Measurements from ENCODE around the gene ZNF277. TPM values are rescaled to one million over a fixed set of nuclear protein-coding genes. Genes with fewer than 3 reads are reported as not detected.

The ZNF277 gene
- total RNA-seq, 2 experiments from 2014 or later: 21.2 to 21.6 TPM

GRCh38 chr7:112356596-112356995 is 150.1 kb downstream of the ZNF277 start:
- POLR2A ChIA-PET: no interaction called here
- Mint-ChIP-seq H3K27me3 (peaks cover 8% of the 10 kb centered on the region), H3K27ac (no peak overlapping the region)

GRCh38 chr7:112357136-112357535 is 150.6 kb downstream of the ZNF277 start:
- no peaks in the 10 kb centered on the region for H3K9me3 Mint-ChIP-seq
- DNase-seq: no peak
- H3K27me3 Mint-ChIP-seq: peaks cover 8% of the 10 kb centered on the region
- no peak overlapping the region for H3K4me3 Mint-ChIP-seq
- no peaks in the 10 kb centered on the region for H3K36me3 Mint-ChIP-seq
- no peak for ATAC-seq (ENCODE audit: low read depth)
- POLR2A ChIA-PET: no interaction called here
- no peak overlapping the region for H3K27ac Mint-ChIP-seq
- H3K4me1 Mint-ChIP-seq: no peaks in the 10 kb centered on the region

More at GRCh38 chr7:112356596-112356995, 150.1 kb downstream of the ZNF277 start:
- DNase-seq (no peak), ATAC-seq (ENCODE audit: low read depth) (no peak)
- Mint-ChIP-seq H3K36me3 (no peaks in the 10 kb centered on the region), H3K4me1 (no peaks in the 10 kb centered on the region), H3K9me3 (no peaks in the 10 kb centered on the region), H3K4me3 (no peak overlapping the region)

GRCh38 chr7:112358513-112358912 is 152.0 kb downstream of the ZNF277 start:
- no peak overlapping the region for H3K4me3 Mint-ChIP-seq
- no peak overlapping the region for H3K27ac Mint-ChIP-seq
- ATAC-seq (ENCODE audit: low read depth) (no peak), DNase-seq (no peak)
- no peaks in the 10 kb centered on the region for H3K9me3 Mint-ChIP-seq
- H3K4me1 Mint-ChIP-seq: no peaks in the 10 kb centered on the region
- H3K27me3 Mint-ChIP-seq: peaks cover 10% of the 10 kb centered on the region
- POLR2A ChIA-PET: no interaction called here
- no peaks in the 10 kb centered on the region for H3K36me3 Mint-ChIP-seq

- POLR2A ChIA-PET: no interaction called here
- DNase-seq (no peak), ATAC-seq (ENCODE audit: low read depth) (no peak)
- Mint-ChIP-seq H3K4me1 (no peaks in the 10 kb centered on the region), H3K27ac (no peak overlapping the region), H3K9me3 (no peaks in the 10 kb centered on the region), H3K36me3 (no peaks in the 10 kb centered on the region), H3K4me3 (no peak overlapping the region), H3K27me3 (peaks cover 9% of the 10 kb centered on the region)
Observed at GRCh38 chr7:112359086-112359485, 152.6 kb downstream of the ZNF277 start.

- Mint-ChIP-seq H3K4me1 (no peaks in the 10 kb centered on the region), H3K27ac (no peak overlapping the region), H3K9me3 (no peaks in the 10 kb centered on the region), H3K27me3 (peaks cover 9% of the 10 kb centered on the region), H3K4me3 (no peak overlapping the region), H3K36me3 (no peaks in the 10 kb centered on the region)
- ATAC-seq (ENCODE audit: low read depth) (no peak), DNase-seq (no peak)
- POLR2A ChIA-PET: no interaction called here
Observed at GRCh38 chr7:112360681-112361080, 154.2 kb downstream of the ZNF277 start.

- DNase-seq (no peak), ATAC-seq (ENCODE audit: low read depth) (no peak)
- Mint-ChIP-seq H3K36me3 (no peaks in the 10 kb centered on the region), H3K27me3 (peaks cover 9% of the 10 kb centered on the region), H3K4me1 (no peaks in the 10 kb centered on the region), H3K4me3 (no peak overlapping the region), H3K27ac (no peak overlapping the region), H3K9me3 (no peaks in the 10 kb centered on the region)
- POLR2A ChIA-PET: no interaction called here
Observed at GRCh38 chr7:112361154-112361553, 154.7 kb downstream of the ZNF277 start.

GRCh38 chr7:112362053-112362650 is 155.7 kb downstream of the ZNF277 start:
- no peaks in the 10 kb centered on the region for H3K9me3 Mint-ChIP-seq
- no peak for DNase-seq
- H3K4me1 Mint-ChIP-seq: no peaks in the 10 kb centered on the region
- H3K27me3 Mint-ChIP-seq: peaks cover 10% of the 10 kb centered on the region
- H3K36me3 Mint-ChIP-seq: no peaks in the 10 kb centered on the region
- ATAC-seq (ENCODE audit: low read depth): no peak
- H3K27ac Mint-ChIP-seq: no peak overlapping the region
- POLR2A ChIA-PET: no interaction called here
- H3K4me3 Mint-ChIP-seq: no peak overlapping the region

GRCh38 chr7:112362731-112363131 is 156.2 kb downstream of the ZNF277 start:
- H3K4me1 Mint-ChIP-seq: no peaks in the 10 kb centered on the region
- POLR2A ChIA-PET: no interaction called here
- H3K4me3 Mint-ChIP-seq: no peak overlapping the region
- DNase-seq (no peak), ATAC-seq (ENCODE audit: low read depth) (no peak)
- no peak overlapping the region for H3K27ac Mint-ChIP-seq
- peaks cover 10% of the 10 kb centered on the region for H3K27me3 Mint-ChIP-seq
- H3K9me3 Mint-ChIP-seq: no peaks in the 10 kb centered on the region
- no peaks in the 10 kb centered on the region for H3K36me3 Mint-ChIP-seq

GRCh38 chr7:112364388-112364787 is 157.9 kb downstream of the ZNF277 start:
- Mint-ChIP-seq H3K4me3 (no peak overlapping the region), H3K36me3 (no peaks in the 10 kb centered on the region), H3K9me3 (no peaks in the 10 kb centered on the region), H3K27ac (no peak overlapping the region), H3K4me1 (no peaks in the 10 kb centered on the region), H3K27me3 (peaks cover 6% of the 10 kb centered on the region)
- no peak for DNase-seq
- POLR2A ChIA-PET: no interaction called here
- ATAC-seq (ENCODE audit: low read depth): no peak

GRCh38 chr7:112365551-112365950 is 159.1 kb downstream of the ZNF277 start:
- POLR2A ChIA-PET: no interaction called here
- H3K36me3 Mint-ChIP-seq: no peaks in the 10 kb centered on the region
- no peak for DNase-seq
- no peak for ATAC-seq (ENCODE audit: low read depth)
- no peak overlapping the region for H3K4me3 Mint-ChIP-seq
- H3K9me3 Mint-ChIP-seq: no peaks in the 10 kb centered on the region
- no peaks in the 10 kb centered on the region for H3K4me1 Mint-ChIP-seq
- H3K27me3 Mint-ChIP-seq: peaks cover 7% of the 10 kb centered on the region
- H3K27ac Mint-ChIP-seq: no peak overlapping the region

GRCh38 chr7:112366886-112367285 is 160.4 kb downstream of the ZNF277 start:
- Mint-ChIP-seq H3K27ac (no peak overlapping the region), H3K9me3 (no peaks in the 10 kb centered on the region), H3K36me3 (no peaks in the 10 kb centered on the region), H3K4me1 (no peaks in the 10 kb centered on the region), H3K4me3 (no peak overlapping the region), H3K27me3 (peaks cover 10% of the 10 kb centered on the region)
- ATAC-seq (ENCODE audit: low read depth) (no peak), DNase-seq (no peak)
- POLR2A ChIA-PET: no interaction called here

- no peak overlapping the region for H3K4me3 Mint-ChIP-seq
- H3K9me3 Mint-ChIP-seq: no peaks in the 10 kb centered on the region
- peaks cover 8% of the 10 kb centered on the region for H3K27me3 Mint-ChIP-seq
- H3K4me1 Mint-ChIP-seq: no peaks in the 10 kb centered on the region
- POLR2A ChIA-PET: no interaction called here
- H3K36me3 Mint-ChIP-seq: no peaks in the 10 kb centered on the region
- no peak for DNase-seq
- ATAC-seq (ENCODE audit: low read depth): no peak
- no peak overlapping the region for H3K27ac Mint-ChIP-seq
Observed at GRCh38 chr7:112370436-112370835, 163.9 kb downstream of the ZNF277 start.

- Mint-ChIP-seq H3K4me3 (no peak overlapping the region), H3K27ac (no peak overlapping the region), H3K4me1 (no peaks in the 10 kb centered on the region), H3K27me3 (peaks cover 6% of the 10 kb centered on the region), H3K36me3 (no peaks in the 10 kb centered on the region), H3K9me3 (no peaks in the 10 kb centered on the region)
- DNase-seq (no peak), ATAC-seq (ENCODE audit: low read depth) (no peak)
- POLR2A ChIA-PET: no interaction called here
Observed at GRCh38 chr7:112371701-112372100, 165.2 kb downstream of the ZNF277 start.

GRCh38 chr7:112372101-112372500 is 165.6 kb downstream of the ZNF277 start:
- H3K27me3 Mint-ChIP-seq: peaks cover 6% of the 10 kb centered on the region
- no peak overlapping the region for H3K27ac Mint-ChIP-seq
- POLR2A ChIA-PET: no interaction called here
- DNase-seq: no peak
- H3K4me1 Mint-ChIP-seq: no peaks in the 10 kb centered on the region
- no peak overlapping the region for H3K4me3 Mint-ChIP-seq
- ATAC-seq (ENCODE audit: low read depth): no peak
- no peaks in the 10 kb centered on the region for H3K9me3 Mint-ChIP-seq
- no peaks in the 10 kb centered on the region for H3K36me3 Mint-ChIP-seq

- no peaks in the 10 kb centered on the region for H3K9me3 Mint-ChIP-seq
- no peak overlapping the region for H3K27ac Mint-ChIP-seq
- DNase-seq (no peak), ATAC-seq (ENCODE audit: low read depth) (no peak)
- peaks cover 2% of the 10 kb centered on the region for H3K4me1 Mint-ChIP-seq
- POLR2A ChIA-PET: no interaction called here
- no peak overlapping the region for H3K4me3 Mint-ChIP-seq
- no peaks in the 10 kb centered on the region for H3K36me3 Mint-ChIP-seq
- H3K27me3 Mint-ChIP-seq: peaks cover 11% of the 10 kb centered on the region
Observed at GRCh38 chr7:112377593-112377992, 171.1 kb downstream of the ZNF277 start.

All from activated naive CD8-positive, alpha-beta T cell treated with anti-CD3 and anti-CD28 coated beads, Interleukin-2, amount 10 ng/mL, durations not matched to agents 7 days and 5 days (primary cell).